NOMO-1 treated with dmso at 0.1 percent for 144 hours (cell line): Measurements from ENCODE around the gene CHTF8.
"Not testable (repeated sequence)": the region's sequence is repeated elsewhere in the genome, so short reads cannot be mapped to it uniquely, and the experiment has no call there.

Experiments
- DNase-seq: peaks from one replicate; lab custom pipeline; 2025; ENCODE audit not compliant: unreplicated experiment; lab: John Stamatoyannopoulos, UW

CHTF8 gene, protein sequence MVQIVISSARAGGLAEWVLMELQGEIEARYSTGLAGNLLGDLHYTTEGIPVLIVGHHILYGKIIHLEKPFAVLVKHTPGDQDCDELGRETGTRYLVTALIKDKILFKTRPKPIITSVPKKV

GRCh38 chr16:69132424-69133252 lies at the start of gene CHTF8, which contains the start of gene UTP4:
Gene CHTF8 (minus strand): TSS chr16:69132588. CDS start chr16:69121458, 11,130 bp downstream.
Gene UTP4 (plus strand): TSS chr16:69132649. CDS start chr16:69133460, 811 bp downstream.
- peak; percentile 79 for DNase-seq

DNA sequence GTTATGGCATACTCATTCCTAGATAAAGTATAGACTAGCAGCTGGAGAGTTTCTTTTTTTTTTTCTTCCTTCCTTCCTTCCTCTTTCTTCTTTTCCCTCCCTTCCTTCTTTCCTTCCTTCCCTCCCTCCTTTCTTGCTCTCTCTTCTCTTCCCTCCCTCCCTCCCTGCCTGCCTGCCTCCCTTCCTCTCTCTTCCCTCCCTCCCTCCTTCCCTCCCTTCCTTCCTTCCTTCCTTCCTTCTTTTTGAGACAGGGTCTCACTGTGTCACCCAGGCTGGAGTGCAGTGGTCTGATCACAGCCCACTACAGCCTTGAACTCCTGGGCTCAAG lies 47.6 kb upstream of the CHTF8 start:
- no peak for DNase-seq

DNA sequence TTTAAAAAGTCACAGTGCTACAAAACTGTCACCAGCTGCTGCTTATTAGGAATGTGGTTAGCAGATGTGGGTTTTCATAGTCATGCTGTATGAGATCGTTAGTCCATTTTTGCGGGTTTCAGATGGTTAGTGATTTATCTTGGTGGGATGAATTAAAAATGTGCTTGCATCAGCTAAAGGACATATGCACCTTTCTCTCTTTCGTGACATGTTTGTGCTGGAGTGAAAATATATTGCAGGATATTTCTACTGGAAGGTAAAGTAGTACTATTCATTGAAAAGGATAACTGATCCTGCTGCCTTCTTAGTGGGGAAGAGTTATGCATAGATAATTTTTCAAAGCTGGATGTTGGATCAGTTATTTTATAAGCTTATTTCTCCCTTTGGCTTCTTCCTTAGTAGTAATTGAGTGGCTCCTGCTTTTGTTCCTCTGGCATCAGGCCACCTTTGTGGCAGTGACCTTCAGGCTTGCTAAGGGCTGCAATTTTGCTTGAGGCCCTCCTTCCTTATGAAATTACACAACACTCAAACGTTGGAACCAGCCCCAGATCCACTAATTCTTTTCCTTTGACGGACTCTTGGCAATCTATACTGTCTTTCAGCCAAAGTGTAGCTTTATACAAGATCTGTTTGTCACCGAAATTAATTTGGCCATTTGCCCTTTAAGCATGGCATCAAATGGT lies 47.1 kb upstream of the CHTF8 start:
- DNase-seq = peak; percentile 23

DNA sequence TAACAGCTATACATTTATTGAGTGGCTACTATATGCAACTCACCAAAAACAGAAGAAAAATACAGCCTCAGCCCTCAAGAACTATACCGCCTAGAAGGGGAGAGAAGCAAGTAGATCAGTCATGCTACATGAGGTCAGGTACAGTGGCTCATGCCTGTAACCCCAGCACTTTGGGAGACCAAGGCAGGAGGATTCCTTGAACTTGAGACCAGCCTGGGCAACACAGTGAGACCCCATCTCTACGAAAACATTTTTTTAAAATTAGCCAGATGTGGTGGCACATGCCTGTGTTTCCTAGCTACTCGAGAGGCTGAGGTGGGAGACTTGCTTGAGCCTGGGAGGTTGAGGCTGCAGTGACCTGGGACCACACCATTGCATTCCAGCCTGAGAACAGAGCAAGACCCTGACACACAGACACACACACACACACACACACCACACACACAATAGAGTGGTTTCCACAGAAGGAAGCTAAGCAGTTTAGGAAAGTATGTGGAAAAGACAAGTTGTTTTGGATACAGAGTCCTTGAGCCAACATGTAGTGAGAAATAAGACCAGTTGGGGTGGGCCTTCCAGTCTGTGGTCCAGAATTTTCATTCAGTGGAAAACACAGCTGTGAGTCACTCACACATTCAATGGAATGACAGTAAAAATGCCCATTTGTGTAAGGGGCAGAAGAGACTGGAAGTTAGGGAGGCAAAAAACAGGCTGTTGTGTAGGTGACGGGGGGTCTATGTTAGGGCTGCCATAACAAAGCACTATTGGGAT lies 43.8 kb upstream of the CHTF8 start:
- DNase-seq = no peak

GRCh38 chr16:69171325-69172084 lies 39.1 kb upstream of the CHTF8 start:
- DNase-seq = peak; percentile 5

DNA sequence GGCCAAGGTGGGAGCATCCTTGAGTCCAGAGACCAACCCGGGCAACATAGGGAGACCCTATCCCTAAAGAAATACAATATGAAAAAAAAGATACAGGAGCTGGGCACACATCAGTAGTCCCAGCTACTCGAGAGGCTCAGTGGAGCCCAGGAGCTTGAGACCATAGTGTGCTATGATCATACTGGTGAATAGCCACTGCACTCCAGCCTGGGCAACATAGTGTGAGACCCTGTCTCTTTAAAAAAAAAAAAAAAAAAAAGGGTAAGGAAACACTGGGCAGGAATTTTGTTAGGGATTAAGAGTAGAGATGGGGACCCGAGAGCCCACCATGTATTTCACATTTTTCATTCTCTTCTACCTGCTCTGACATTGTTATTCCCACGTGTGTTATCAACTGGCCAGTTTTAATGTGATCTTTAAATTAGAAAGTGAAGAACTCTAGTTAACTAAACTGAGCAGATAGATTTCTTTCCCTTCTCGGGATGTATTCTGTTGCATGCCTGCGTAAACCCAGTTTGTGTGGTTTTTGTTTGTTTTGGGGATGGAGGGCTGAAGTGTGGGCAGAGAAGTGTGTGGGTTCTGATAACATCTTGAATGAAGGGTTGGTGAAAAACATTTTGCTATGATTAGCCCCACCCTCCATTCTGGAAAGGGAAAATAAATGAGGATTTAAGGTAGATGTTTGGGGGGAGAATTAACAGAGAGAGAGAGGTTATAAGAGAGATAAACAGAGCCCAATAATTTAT lies 37.4 kb upstream of the CHTF8 start:
- no peak for DNase-seq

DNA sequence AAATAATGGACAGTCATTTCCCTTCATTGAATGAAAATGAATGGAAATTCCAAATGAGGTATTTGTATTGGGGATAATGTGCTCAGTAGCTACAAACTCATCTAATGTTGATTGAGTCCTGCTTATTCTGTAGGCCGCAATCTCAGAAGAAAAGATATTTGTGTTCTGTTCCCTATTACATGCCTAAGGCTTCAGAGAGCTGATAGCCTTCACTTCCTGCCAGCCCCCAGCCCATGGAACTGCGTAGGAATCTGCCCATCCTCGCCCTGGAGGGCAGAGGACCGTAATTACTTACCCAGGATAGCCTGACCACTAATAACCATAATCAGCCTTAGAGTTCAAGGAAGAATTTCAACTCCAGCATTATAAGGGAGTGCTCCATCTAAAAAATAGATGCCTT lies 36.7 kb upstream of the CHTF8 start:
- DNase-seq = no peak

GRCh38 chr16:69166946-69167930 lies 34.9 kb upstream of the CHTF8 start:
- DNase-seq = no peak

- DNase-seq = no peak
Observed at GRCh38 chr16:69166221-69166833, 33.9 kb upstream of the CHTF8 start.

DNA sequence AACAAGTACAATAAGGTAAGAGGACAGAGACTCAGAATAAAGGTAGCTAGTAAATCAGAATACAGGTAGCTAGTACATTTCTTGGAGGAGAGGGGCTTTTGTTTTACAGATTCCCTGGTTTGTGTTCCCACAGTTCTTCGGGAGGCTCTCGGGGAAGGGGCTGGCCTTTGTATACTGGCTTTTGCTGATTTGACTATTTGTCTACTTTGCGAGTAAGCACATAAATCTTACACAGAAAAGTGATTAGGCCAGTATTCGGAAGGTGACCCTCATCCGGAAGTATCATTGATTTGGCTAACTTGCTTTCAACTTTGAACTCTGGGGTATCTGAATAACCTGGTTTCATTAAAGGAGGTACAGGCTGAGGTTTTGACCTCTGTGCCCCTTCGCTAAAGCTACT lies 33.2 kb upstream of the CHTF8 start:
- no peak for DNase-seq

DNA sequence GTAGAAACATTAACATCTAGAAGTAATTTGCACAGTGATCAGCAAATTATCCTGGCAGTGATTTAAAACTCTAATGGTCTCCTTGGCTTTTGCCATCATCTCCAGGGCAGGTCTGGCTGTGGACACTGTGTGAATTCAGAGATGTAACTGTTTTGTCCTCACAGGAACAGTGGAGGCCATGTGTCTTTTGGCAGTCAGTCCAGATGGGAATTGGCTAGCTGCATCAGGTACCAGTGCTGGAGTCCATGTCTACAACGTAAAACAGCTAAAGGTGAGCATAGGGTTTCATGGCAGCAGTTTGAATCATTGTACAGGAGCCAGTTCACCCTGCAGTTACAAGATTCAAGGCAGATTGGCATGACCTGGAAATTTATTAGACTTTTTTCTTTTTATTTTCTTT lies 27.8 kb upstream of the CHTF8 start:
- DNase-seq = no peak

DNA sequence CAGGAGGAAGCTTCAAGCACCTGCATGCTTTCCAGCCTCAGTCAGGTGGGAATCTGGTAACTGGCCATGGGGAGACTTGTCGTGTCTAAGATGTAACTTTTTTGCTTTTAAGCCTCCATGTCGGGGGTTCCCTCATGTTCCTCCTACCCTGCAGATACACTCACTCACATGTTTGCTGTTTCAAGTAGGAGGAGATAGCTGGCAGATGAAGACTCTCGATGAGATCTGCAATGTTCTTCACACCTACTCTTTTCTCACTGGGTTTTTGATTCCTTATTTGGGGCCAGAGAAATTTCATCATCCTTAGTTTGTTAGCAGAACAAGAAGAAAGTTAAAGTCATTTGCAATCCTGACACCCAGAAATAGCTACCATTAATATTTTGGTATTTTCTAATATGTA lies 24.8 kb upstream of the CHTF8 start:
- DNase-seq = no peak

DNA sequence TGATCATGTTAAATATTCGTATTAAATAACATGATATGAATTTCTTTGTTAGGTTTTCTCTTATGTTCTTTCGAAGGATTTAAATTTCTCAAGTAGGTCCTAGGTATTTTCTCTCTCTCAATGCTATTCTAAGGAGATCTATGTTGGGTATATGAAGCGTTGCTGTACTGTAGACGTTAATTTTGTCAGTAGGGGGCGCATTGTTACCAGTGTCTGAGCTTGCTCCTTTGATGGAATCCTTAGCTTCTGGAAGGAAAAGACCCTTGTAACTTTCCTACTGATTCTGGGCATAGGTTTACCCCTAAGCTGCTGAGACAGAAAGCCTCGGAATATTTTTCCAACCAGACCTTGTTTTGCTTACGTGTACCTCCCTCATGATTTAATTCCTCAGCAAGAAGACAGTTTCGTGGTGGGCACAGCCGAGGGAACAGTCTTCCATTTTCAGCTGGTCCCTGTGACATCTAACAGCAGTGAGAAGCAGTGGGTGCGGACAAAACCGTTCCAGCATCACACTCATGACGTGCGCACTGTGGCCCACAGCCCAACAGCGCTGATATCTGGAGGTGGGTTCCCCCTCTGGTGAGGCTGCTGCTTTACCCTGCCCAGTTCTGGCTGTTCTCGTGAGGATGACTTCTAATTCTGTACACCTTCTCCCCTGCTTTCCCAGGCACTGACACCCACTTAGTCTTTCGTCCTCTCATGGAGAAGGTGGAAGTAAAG lies 17.9 kb upstream of the CHTF8 start:
- DNase-seq = peak; percentile 13

DNA sequence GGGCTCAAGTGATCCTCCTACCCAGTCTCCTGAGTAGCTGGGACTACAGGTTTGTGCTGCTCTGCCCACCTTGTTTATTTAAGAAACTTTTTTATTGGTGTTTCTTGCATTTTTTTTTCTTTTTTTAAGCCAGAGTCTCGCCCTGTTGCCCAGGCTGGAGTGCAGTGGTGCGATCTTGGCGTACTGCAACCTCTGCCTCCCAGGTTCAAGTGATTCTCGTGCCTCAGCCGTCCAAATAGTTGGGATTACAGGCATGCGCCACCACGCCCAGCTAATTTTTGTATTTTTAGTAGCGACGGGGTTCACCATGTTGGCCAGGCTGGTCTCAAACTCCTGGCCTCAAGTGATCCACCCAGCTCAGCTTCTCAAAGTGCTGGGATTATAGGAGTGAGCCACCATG lies 17.2 kb upstream of the CHTF8 start:
- not testable (repeated sequence) for DNase-seq

DNA sequence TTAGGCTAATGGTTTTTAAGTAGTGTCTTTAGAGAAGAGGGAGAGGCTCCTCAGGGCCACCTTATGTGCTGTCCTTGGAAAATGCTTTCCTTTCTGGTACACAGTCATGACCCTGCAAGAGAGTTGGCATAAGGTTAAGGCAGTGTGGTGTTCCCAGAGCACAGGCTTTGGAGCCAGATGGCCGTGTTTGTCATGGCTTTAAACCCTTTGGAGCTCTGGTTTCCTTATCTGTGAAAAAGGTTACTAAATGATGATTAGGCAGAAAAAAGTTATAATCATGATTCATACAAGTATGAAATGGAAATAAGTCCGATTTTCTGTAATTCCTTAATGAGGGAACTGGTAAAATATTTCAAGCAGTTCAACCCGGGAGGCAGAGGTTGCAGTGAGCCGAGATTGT lies 13.3 kb upstream of the CHTF8 start:
- no peak for DNase-seq

GRCh38 chr16:69143116-69143515 lies 10.7 kb upstream of the CHTF8 start:
- DNase-seq = no peak

DNA sequence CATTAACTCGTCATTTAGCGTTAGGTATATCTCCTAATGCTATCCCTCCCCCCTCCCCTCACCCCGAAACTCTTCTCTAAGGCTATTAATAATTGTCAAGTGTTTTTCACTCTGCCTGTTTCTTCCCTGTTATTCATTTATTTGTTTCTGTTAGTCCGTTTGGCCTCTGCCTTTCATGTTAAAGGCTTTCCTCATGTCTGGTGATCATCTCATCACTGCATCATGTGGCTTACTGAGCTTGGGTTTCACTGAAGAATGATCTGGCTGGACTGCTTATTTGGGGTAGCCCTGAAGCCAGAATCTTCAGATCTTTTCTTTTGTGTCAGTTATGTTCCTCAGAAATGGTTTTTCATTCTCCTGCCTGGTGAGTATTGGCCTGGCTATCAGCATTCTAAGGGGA lies 9.5 kb upstream of the CHTF8 start:
- DNase-seq = no peak

- DNase-seq = no peak
Observed at GRCh38 chr16:69141014-69141413, 8.6 kb upstream of the CHTF8 start.
